ENCODE data around the gene PRKAG1.

DNA sequence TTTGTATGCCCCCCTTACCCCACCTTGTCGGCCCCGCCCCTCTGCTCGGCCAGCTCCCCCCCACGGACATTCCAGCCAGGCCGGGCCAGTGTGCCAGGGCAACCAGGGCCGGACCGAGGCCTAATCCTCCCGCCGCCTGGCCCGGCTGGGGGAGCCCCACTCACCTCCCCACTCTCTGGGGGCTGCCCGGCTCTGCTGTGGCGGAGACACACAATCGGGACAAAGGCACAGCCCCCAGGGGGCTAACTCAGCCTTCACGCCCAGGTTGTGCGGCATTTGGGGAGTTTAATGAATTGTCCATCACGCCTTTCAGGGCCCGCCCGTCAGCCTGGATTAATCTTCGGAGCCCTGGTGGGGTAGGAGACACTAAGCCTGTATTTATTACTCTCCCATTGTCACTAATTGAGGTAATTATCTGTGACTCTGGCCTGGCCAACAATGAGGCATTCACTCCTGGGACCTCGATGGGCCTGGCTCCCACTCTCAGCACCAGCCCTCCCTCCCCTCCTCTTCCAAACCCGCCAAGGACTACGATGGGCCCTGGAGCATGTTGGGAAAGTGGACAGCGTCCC, 31.8 kb downstream of the PRKAG1 start:
- TF ChIP-seq, protein P1, sequence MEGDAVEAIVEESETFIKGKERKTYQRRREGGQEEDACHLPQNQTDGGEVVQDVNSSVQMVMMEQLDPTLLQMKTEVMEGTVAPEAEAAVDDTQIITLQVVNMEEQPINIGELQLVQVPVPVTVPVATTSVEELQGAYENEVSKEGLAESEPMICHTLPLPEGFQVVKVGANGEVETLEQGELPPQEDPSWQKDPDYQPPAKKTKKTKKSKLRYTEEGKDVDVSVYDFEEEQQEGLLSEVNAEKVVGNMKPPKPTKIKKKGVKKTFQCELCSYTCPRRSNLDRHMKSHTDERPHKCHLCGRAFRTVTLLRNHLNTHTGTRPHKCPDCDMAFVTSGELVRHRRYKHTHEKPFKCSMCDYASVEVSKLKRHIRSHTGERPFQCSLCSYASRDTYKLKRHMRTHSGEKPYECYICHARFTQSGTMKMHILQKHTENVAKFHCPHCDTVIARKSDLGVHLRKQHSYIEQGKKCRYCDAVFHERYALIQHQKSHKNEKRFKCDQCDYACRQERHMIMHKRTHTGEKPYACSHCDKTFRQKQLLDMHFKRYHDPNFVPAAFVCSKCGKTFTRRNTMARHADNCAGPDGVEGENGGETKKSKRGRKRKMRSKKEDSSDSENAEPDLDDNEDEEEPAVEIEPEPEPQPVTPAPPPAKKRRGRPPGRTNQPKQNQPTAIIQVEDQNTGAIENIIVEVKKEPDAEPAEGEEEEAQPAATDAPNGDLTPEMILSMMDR (IDR thresholded peaks at IDR 0.05), result no peak
- no peak for TF ChIP-seq ZFX (IDR thresholded peaks at IDR 0.05; ENCODE audit: borderline replicate concordance)
